IMR-90 (cell line): ENCODE measurements around the gene GADD45GIP1.

Source experiments
- CHD1 ChIP-seq: IDR thresholded peaks from 2 replicates; pipeline ENCODE4 v1.6.1; 2012; ENCODE audit warnings: low read depth, low read length, improper control_type of control experiment
- CTCF ChIP-seq: conservative IDR thresholded peaks from 2 replicates; pipeline ENCODE4 v1.5.1; 2012; ENCODE audit warnings: mild to moderate bottlenecking, low read depth, low read length, improper control_type of control experiment
- POLR2A ChIP-seq: IDR thresholded peaks from 2 replicates; pipeline ENCODE4 v1.6.1; 2012; ENCODE audit warnings: mild to moderate bottlenecking, low read depth, low read length
- SMC3 ChIP-seq: fragments of 150-350 bp; IDR thresholded peaks from 2 replicates; pipeline ENCODE4 v1.6.1; 2016; ENCODE audit warnings: low read depth, mild to moderate bottlenecking, antibody characterized with exemption, low read length, moderate library complexity

GRCh38 chr19:12990431-12990830 lies 33.4 kb upstream of the GADD45GIP1 start:
- TF ChIP-seq CTCF (no peak), POLR2A (no peak), CHD1 (no peak), SMC3 (no peak)
